Measurements from ENCODE around the gene PDCD1.
"Not testable (repeated sequence)": the region's sequence is repeated elsewhere in the genome, so short reads cannot be mapped to it uniquely, and the experiment has no call there.

The PDCD1 gene

DNA sequence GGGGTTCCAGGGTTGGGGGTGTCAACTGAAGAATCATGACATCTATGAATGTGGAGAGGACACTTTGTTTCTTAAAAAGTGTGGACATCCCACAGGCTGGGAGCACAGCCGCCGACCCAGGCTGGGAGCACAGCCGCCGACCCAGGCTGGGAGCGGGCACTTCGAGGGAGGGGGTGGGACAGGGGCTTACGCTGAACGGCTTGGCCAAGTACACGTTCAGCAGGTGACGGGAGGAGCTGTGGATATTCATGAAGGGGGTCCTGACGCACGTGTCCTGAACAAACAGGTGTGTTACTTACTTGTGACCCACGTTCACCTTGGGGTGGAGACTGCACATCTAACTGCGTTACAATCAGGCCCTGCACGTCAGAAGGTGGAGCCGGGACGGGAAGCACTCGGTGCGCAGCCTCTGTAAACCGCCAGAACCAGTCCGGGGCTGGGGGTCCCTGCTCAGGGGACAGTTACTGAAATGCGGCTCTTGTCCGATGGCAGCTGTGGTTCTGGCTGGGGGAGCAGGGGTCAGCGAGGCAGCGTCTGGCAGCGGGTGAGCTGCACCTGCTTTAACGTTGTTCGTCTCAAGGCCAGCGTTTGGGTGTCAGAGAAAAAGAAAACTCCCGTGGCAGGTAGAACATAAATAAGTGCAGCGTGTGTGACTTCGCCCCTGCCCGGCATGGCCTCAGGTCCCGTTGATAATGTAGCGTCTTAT is 58.3 kb downstream of the PDCD1 start:
- DNase-seq (ENCODE audit: low read depth) = not testable (repeated sequence)

All from activated T-cell treated with anti-CD3 and anti-CD28 coated beads for 24 hours (primary cell).